ENCODE results near the gene CCDC146.

CCDC146 gene

GRCh38 chr7:77313876-77314480, 191.6 kb downstream of the CCDC146 start:
- TF ChIP-seq CTCF (IDR thresholded peaks at IDR 0.05; ENCODE audit: control insufficient read depth, insufficient read depth, low read depth, low read length, missing control alignments): no peak
- no peak overlapping the region for H3K4me3 ChIP-seq (ENCODE audit: control insufficient read depth, low read depth, low read length)
- DNase-seq (ENCODE audit: low read depth): no peak

GRCh38 chr7:77315182-77315591, 192.8 kb downstream of the CCDC146 start:
- TF ChIP-seq CTCF (IDR thresholded peaks at IDR 0.05; ENCODE audit: control insufficient read depth, insufficient read depth, low read depth, low read length, missing control alignments): peak; percentile 13
- H3K4me3 ChIP-seq (ENCODE audit: control insufficient read depth, low read depth, low read length): no peak overlapping the region
- DNase-seq (ENCODE audit: low read depth): no peak

DNA sequence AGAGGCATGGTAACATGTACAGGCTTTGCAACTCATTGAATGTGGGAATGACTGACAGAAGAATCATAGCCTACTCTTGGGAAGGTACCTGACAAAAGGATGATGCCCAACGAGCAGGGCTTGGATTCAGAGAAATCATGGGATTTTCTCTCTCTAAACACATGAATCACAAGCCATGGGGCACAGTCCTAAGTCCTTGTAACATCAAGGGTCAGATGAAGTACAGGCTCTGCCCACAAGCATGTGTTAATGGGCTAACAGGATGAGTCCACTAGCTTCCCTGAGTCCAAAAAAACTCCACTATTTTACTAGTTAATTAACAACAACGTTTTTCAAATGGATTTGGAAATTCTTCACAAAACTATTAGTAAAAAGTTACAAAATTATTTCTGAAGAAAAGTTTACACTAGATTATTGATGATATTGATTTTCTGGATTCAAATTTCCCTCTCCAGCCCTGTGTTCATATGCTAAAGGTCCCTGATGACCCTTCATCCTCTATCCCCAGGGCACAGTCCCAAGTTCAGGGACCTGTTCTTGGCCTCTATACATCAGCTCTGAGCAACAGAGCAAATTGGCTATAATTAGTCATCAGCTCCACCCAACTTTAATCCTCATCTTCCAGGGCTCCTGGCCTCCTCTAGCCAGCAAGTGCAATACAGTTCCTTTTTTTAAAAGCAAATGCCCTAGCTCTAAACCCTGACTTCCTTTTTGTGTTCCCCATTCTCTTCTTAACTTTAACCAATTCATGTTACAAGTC, 194.0 kb downstream of the CCDC146 start:
- no peak overlapping the region for H3K4me3 ChIP-seq (ENCODE audit: control insufficient read depth, low read depth, low read length)
- no peak for DNase-seq (ENCODE audit: low read depth)
- no peak for TF ChIP-seq CTCF (IDR thresholded peaks at IDR 0.05; ENCODE audit: control insufficient read depth, insufficient read depth, low read depth, low read length, missing control alignments)

- TF ChIP-seq CTCF (IDR thresholded peaks at IDR 0.05; ENCODE audit: control insufficient read depth, insufficient read depth, low read depth, low read length, missing control alignments): no peak
- H3K4me3 ChIP-seq (ENCODE audit: control insufficient read depth, low read depth, low read length): no peak overlapping the region
- DNase-seq (ENCODE audit: low read depth): no peak
Measured at GRCh38 chr7:77318019-77318418, 195.6 kb downstream of the CCDC146 start.

- no peak for TF ChIP-seq CTCF (IDR thresholded peaks at IDR 0.05; ENCODE audit: control insufficient read depth, insufficient read depth, low read depth, low read length, missing control alignments)
Measured at GRCh38 chr7:77320137-77320536, 197.7 kb downstream of the CCDC146 start.

GRCh38 chr7:77320714-77321113, 198.3 kb downstream of the CCDC146 start:
- H3K4me3 ChIP-seq (ENCODE audit: control insufficient read depth, low read depth, low read length): no peak overlapping the region
- no peak for DNase-seq (ENCODE audit: low read depth)
- TF ChIP-seq CTCF (IDR thresholded peaks at IDR 0.05; ENCODE audit: control insufficient read depth, insufficient read depth, low read depth, low read length, missing control alignments): no peak

More at GRCh38 chr7:77320137-77320536, 197.7 kb downstream of the CCDC146 start:
- no peak for DNase-seq (ENCODE audit: low read depth)
- H3K4me3 ChIP-seq (ENCODE audit: control insufficient read depth, low read depth, low read length): no peak overlapping the region

All from AG09309 (cell line).